ENCODE data around the gene CALR.

Gene CALR

DNA sequence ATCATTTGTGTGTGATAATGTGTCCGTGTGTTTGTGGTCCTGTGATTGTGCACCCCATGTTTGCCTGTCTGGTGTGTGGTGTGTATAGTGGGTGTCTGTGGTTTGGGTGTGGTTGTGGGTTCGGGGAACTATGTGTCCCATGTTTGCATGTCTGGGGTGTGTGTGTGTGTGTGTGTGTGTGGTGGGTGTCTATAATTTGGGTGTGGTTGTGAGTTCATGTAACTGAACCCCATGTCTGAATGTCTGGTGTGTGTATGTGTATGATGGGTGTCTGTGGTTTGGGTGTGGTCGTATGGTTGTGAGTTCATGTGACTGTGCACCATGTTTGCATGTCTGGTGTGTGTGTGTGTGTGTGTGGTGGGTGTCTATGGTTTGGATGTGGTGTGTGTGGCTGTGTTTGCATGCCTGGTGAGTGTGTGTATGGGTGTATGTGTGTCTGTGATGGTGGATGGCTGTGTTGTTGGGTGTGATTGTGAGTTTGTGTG lies 45.8 kb downstream of the CALR start:
- DNase-seq: no peak

DNA sequence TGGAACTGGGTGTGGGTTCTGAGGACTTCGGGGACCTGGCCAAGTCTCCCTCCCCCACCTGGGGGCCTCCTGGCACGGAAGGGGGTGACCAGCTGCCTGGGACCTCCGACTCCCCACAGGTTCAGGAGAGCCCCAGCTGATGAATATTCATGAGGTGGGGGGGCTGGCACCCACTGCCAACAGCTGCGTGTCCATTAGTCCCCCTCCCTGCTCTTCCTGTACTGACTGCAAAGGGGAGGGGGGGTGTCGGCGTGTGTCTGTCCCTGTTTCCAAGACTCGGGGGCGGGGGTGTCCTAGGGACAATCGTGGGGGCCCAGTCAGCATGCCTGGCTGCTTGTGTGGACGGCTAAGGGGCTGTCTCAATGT lies 46.3 kb downstream of the CALR start:
- DNase-seq: no peak

DNA sequence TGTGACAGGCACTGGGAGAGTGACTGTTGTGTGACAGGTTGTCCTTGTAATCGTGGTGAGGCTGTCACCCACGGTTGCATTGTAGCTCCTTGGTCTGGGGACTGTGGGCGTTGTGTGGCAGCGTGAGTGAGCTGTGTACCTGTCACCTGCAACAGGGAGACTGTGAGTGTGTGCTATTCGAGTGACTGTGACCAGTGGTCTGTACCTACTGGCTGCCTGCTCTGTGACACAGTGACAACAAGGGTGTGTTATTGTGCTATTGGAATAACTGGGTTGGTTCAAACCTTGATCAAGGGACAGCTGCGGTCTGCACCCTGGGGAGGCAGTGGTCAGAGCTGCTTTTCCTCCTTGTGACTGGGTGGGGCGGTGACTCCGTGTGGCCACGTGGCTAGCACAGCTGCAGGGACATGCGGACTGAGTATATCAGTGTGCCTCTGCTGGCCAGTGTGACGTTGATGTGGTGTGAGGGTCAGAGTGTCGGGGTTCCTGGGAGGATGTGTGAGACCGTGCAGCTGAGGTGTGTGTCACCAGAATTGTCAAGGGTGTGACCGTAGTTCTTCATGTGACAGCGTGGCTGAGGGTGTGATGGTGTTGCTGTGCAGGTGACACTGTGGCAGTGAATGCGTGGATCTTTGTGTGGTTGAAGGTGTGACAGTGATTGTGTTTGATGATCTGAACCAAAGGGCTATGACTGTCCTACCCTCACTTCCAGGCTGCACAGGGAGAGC lies 46.8 kb downstream of the CALR start:
- no peak for DNase-seq

DNA sequence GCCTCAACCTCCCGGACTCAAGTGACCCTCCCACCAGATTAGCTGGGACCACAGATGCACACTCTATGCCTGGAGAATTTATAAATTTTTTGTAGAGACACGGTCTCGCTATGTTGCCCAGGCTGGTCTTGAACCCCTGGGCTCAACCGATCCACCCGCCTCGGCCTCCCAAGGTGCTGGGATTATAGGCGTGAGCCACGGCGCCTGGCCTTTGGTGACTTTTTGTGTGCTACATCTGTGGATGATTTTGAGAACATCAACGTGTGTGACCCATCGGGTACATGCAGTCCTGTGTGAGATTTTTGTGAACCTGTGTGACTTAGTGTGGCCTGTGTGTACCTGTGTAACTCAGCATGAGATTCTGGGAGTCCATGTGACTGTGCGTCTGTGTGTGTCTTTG lies 48.3 kb downstream of the CALR start:
- no peak for DNase-seq

DNA sequence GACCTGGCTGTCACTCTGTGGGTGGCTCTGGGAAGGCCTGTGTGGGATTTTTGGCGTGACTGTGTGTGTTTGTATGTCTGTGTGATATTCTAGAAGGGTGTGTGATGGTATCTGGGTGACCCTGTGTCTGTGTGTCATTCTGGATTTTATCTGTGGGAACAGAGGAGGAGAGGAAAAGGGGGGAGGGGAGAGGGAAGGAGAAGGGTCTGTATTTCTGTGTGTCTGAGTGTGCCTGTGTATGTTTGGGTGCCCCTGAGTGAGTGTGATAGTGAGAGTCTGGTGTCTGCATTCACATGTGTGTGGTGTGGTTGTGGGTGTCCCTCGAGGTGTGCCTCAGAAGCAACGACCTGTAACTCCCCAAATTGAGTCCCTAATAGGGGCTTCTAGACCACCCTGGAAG lies 48.8 kb downstream of the CALR start:
- no peak for DNase-seq

DNA sequence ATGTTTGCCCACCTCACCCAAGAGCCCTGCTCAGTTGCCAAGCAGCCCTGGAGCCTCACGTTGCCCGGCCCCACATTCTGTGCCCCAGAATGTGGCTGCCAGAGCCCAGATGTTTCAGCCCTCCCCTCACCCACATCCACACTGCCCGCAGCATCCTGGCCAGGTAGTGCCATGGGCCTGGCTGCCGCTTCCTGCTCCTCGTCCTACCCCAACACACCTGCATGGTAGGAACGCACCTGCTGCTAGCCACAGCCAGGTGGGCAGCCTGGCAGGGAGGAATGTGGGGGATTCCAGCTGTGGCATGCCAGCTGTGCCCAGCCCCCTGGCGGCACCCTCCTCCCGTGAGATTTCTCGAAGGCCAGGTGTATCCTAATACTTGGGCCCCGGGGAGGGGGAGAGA lies 49.4 kb downstream of the CALR start:
- no peak for DNase-seq

DNA sequence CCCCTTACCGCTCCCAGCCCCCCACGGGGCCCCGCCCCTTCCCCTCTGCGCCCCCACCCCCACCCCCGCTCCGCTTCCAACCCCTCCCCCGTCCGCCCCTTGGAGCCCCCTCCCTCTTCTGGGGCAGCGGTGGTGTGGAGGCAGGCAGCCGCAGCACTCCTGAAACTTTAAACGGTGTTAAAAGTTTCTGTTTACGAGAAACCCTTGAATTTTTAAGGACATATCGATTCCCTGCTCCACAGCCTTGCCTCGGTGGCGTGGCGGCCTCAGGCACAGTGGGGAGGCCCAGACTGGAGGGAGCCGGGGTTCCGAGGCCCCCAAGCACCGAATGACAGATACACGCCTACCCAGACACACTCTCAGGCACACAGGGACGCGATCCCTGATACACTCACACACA lies 52.0 kb downstream of the CALR start:
- no peak for DNase-seq

DNA sequence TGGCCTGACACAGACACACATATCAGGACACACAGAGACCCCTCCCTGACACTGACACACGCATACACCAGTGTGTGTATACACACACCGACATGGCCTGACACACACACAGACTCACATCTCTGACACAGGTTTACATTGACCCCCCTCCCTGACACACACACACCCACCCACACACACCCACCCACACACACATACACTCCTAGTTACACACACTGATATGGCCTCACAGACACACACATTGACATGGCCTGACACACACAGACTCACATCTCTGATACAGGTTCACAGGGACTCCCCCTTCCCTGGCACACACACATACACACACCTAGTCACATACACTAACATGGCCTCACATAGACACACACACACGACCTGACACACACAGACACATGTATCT lies 52.4 kb downstream of the CALR start:
- DNase-seq: no peak

DNA sequence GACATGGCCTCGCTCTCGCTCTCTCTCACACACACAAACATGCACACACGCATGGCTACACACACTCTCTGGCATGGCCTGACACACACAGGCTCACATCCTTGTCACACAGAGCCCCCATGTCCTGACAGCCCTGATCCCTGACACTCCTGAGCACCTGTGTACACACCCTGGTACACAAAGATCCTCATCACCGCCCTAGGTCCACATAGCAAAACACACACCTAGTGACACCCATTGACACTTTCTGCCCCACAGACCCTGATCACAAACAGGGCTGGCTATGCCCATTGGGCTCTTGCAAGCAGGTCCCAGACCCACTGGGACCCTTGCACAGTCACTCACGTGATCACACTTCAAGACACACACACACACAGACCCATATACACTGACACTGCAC lies 52.9 kb downstream of the CALR start:
- no peak for DNase-seq

DNA sequence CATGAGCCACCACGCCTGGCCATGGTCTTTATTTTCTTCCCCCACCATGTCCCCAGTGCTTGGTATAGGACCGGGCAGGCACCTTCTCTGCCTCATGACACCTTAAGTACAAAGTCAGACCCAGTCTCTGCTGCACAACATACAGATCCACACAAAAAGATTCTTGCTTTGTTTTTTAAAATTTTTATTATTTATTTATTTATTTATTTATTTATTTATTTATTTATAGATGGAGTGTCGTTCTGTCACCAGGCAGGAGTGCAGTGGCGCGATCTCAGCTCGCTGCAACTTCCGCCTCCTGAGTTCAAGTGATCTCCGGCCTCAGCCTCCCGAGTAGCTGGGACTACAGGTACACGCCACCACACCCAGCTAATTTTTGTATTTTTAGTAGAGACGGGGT lies 54.3 kb downstream of the CALR start:
- no peak for DNase-seq

DNA sequence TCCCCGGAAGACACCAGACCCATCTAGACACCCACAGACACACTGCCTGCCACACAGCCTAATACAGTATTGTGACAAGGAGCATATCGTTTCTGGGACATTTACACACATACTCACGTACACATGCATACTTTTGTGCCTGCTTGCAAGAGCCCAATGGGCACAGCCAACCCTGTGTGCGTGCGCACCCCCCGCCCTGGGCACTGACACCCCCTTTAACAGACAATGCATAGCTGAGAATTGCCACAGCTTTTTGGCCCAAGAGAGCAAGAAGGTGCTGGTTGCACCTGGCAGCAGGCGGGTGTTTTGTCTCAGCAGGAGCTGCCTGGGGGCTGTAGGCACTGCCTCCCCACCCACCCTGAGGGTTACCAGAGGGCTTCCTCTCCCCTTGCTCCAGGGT lies 55.2 kb downstream of the CALR start:
- no peak for DNase-seq
